NAMALWA (cell line): Measurements from ENCODE around the gene SUGCT.

Source experiments
- DNase-seq: peaks from one replicate; pipeline ENCODE4 v3.0.0-alpha.2; 2015; ENCODE audit warnings: low spot score

Gene SUGCT

DNA sequence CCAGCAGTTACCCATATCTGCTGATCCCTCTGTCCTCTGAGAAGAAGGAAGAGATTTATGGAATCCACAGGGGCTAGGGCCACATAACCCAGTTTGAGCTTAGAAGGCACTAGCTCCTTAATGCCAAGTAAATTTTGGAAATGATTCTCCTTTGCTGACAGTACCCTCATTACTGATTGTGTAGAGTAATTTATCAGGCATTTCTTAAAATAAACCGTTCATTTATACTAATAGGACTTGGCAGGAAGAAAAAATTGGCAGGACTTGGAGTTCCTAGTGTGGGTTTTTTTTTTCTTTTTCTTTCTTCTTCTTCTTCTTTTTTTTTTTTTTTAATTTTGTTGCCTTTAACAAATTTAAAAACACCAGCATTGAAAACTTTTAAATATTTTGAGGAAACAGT lies 645.7 kb downstream of the SUGCT start:
- DNase-seq = no peak

DNA sequence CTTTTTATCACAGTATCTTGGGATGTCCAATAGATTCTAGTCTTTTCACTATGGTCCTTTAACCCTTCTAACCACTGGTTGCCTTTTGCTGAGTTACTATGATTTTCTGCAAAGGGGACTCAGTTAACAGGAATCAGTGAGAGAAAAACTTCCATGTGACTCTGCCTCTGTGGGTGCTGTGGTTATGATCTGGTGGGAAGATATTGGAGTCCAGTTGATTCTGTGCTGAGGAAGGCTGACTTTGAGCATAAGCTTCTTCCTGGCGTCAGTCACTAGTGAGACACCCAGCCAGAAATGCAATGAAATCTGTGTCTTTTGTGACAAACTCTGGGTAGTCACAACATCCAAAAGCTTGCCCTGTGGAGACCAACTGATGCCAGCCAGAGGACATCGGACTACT lies 648.0 kb downstream of the SUGCT start:
- no peak for DNase-seq

DNA sequence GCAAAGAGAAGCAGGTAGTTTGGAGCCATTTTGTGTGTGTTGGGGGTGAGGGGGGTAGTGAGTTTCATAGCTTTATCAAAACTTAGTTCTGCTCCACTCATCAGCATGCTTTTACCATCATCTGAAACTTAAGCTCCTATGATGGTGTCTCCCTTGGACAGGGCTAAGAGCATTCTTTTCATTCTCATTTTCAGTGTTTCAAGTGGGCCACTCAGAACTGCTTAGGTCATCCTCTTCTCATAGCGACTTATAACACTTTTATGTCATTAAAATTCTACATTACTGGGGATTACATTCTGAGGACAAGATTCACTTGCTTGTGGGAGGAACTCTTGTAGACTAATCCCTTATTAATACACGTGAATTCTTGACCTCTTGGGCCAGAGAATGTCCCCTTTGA lies 649.4 kb downstream of the SUGCT start:
- DNase-seq = no peak

DNA sequence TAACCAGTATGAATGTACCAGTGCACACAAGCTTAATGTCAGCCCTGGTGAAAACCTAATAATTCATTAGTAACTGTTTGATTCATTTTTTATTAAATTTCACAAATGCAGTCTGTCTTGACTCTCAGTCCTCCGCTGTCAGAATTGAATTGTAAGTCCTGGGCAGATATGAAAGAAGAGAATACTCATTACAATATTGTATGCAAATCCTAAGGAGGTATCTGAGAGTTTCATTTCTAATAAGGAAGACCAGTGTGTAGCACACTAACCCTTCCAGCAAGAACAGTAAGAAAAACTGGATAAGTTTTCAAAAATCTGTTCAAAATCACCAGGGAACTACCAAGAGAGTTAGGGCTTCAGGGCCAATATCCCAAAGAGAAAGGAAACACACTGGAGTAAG lies 652.1 kb downstream of the SUGCT start:
- DNase-seq = no peak

DNA sequence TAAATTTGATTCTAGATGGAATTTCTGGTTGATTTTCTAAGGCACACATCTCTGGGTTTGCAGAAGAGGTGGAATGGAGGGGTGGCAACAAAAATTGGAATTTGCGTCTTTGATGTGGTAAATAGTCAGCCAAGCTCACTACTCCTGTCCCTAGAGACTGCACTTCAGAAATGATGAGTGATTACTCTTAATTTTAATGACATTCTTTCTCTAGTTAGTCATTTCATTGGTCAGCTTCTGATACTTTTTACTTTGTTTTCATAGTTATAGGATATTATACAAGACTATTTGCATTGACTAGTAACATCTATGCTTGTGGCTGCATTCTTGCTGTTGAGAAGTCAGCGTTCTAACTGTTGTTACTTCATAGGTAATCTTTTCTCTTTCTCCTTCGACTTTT lies 658.3 kb downstream of the SUGCT start:
- DNase-seq = no peak

DNA sequence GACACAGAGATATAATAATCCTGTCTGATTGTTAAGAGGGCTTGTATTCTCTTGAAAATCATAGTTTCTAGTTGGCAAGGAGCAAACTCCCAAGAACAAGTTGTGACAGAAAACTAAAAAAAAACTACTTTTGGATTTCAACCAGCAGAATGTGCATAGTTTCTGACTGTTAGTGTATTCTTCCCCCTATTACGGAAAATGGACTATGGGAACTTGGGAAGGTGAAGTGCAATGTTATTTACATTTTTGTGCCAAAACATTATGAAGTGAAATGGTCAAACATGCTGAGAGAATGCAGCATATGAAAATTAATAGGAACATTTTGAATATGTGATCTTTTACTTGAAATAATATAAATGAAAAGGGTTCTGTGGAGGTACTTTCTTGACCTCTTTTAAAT lies 660.8 kb downstream of the SUGCT start:
- DNase-seq = no peak

DNA sequence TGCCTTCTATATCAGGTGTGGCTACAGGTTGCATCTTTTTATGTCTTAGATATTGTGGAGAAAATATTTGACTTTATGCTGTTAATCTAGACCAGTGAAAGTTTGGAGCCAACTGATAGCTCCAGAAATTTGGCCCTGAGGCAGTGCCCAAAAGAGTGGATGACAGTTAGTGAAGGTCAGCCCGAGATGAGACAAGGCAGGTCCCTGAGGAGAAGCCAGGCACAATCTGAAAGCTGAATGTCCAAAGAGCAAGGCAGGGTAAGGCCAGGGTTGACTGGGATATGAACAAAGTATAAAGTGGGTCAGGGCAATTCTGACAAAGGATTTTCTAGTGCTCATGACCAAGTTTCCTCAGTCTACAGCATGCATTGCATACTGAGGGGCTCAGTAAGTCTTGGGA lies 661.9 kb downstream of the SUGCT start:
- DNase-seq = no peak

DNA sequence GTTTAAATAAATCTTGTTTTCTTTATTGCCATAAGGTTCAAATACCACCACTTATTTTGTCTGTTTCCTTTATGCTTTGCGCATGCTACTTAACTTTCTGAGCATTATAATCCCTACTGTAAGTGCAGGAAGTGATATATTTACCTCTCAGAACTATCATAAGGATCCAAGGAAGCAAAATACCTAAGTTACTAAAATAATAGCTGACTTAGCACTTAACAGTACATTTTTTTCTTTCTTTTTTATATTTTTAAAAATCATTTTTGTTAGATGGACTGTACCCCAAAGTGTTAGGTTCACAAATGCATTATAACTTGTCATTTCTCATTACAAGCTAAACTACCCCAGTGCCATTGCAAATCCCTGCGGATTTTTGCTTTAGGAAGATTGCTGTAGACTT lies 663.8 kb downstream of the SUGCT start:
- DNase-seq = no peak

DNA sequence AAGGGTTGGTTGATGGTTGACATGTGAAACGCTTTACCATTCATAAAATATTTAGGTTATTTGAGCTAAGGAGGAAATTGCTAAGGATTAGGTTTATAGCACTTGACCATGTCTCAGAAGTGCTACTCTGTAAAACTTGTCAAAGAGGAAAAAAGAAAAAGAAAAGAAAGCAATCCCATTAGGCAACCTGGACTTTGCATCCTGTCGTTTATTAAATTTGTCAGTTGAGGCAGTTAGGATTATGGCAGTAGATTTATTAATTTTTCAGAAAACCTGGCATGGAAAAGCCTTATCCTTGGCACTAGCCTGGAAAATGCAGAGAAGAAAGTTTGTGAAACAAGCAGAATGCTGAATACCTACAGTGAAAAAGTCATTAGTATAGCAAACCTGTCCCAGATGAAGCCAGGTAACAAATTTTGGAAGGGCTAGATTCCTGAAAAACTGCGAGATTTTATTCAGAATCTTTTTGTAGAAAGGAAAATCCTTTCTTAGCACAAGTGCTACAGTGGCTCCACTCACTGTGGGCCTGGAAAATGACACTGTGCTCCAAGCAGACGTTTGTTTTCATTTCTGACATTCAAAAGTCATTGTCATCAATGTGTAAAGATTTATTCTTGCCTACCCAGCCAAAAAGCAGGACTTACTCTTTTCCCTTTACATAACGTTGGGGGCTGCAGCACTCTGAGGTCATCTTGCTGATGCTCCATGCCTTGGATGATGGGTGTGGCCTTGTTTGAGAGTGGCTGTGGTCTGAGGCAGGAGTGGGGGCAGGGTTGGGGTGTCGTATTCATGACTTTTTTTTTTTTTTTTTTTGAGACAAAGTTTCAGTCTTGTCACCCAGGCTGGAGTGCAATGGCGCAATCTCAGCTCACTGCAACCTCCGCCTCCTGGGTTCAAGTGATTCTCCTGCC lies 664.9 kb downstream of the SUGCT start:
- DNase-seq = no peak

DNA sequence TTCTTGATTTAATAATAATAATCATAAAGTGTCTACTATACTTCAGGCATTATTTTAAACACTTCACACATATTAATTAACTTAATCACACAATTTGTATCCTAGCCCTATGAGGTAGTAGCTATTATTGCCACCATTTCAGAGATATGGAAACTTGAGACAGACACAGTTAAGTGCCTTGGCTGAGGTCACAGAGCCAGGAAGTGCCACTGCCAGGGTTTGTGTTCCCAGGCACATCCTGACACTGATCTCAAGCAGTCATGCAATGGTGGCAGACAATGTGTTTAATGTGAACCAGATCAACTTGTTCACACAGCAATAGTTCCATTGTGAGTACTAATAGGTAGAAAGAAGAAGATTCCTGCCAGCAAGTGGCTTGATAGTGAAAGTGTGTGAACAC lies 666.0 kb downstream of the SUGCT start:
- no peak for DNase-seq

DNA sequence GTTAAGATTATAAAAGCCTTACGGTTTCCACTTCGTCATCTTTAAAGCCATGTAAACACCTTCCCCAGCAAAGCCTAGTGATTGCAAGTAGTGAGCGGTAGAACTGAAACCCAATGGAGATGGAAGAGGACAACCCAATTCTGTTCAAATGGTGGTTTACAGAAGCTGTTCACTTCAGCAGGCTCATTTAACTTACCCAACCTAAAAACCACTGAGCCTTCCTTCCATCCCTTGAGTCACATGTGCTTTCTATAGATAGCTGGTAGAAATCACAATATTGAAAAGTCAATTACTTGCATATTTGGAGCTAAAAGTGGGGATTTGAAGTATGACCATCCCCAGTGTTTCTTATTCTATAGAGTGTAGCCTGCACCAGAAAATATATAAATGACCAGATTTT lies 667.7 kb downstream of the SUGCT start:
- DNase-seq = no peak

DNA sequence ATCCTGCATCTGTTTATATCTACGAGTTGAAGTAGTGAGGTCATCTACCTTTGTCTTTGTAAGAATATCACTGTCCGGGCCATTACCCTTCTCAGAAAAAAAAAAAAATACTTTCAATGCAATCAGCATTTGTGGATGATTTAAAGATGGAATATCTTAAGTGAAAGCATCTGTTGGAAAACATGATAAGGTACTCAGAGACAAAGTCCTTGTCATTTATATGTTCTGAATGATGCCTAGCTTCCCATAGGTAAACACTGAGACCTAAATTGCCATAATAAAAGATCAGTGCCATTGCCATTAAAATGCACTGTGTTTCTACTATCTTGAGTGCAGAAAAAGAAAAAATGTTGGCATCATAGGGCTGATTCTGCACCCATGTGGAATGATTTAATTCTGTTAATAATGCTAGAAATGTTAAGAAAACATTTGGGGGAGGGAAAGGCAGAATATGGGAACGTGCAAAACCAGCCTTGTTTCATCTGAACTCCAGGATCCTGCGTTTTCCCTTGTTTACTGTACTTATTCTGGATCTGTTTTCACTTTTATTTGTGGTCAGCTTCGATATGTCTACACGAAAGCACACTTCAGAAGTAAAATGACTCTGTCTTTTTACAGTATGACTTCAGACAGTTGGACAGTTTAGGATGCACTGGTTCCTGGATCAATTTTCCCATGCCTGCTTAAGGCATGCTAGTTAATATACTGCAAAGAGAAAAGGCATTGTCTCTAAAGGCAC lies 669.8 kb downstream of the SUGCT start:
- no peak for DNase-seq

DNA sequence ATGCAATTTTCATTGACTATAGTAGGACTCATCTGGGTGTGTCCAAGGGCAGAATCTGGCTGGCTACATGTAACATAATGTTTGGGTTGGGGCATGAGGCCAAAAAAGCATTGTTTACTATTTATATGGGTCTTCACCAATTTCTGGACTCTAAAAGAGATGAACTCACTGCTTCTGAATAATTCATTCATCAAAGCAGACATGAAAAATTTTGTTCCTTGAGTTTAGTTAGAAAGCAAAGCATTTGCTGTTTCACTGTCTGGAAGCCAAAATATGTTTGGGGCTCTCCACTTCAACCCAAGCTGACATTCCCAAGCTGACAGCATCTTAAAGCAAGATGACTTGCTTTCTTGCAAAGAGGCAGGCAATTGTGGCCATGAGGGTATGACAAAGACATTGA lies 670.6 kb downstream of the SUGCT start:
- DNase-seq = no peak

DNA sequence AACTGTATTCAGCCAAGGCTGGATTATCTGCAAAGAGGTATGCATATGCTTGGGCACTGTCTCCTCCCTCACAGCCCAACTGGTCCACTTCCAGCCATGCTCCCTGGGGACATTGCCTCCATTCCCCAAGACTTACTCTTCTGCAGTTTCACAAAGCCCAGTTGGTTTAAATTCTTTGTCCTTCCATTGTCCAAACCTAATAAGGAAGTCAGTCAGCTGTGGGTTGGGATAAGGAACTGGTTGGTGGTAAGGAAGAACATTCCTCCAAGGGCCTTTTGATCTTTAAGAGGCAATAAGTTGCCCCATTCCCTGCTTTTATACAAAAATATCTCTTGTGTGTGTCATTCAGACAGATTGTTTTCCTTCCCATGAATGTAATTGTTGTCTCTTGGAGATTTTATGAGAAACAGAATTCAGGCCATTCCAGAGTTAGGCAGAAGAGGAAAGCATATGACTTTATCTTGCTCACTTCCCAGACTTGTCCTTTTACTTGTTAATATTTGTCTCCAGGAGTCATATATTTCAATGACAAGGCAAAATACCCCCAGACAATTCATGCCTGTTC lies 673.7 kb downstream of the SUGCT start:
- no peak for DNase-seq

DNA sequence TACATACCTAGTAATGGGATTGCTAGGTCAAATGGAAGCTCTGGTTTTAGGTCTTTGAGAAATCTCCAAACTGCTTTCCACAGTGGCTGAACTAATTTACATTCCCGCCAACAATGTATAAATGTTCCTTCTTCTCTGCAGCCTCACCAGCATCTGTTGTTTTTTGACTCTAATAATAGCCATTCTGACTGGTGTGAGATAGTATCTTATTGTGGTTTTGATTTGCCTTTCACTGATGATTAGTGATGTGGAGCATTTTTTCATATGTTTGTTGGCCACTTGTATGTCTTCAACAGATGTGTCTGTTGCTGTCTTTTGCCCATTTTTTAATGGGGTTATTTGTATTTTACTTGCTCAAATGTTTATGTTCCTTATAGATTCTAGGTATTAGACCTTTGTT lies 675.5 kb downstream of the SUGCT start:
- DNase-seq = peak; percentile 89

DNA sequence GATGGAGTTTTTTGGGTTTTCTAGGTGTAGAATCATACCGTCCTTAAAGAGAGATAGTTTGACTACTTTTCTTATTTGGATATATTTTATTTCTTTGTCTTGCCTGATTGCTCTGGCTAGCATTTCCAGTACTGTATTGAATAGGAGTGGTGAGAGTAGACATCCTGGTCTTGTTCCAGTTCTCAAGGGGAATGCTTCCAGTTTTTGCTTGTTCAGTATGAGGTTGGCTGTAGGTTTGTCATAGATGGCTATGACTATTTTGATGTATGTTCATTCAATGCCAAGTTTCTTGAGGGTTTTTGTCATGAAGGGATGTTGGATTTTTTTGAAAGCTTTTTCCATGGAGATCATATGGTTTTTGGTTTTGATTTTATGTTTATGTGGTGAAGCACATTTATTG lies 676.9 kb downstream of the SUGCT start:
- no peak for DNase-seq

DNA sequence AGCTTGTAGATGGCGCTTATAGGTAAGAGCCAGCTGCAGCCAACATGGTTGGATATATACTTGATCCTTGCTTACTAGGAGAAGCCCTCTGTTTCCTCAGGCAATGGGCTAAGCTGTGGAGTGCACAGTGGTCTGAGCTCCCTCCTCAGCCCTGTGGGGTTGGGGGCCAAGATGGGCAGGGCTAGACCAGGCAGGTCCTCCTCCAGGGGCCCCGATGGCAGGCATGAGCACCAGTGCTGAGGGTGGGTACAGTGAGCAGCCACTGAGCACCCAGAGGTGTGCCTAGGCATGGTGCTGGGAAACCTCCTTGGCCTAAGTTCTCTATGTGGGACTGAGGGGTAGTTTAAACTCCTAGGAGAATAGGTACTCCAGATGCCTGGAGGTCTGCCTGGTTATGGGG lies 680.2 kb downstream of the SUGCT start:
- DNase-seq = no peak

DNA sequence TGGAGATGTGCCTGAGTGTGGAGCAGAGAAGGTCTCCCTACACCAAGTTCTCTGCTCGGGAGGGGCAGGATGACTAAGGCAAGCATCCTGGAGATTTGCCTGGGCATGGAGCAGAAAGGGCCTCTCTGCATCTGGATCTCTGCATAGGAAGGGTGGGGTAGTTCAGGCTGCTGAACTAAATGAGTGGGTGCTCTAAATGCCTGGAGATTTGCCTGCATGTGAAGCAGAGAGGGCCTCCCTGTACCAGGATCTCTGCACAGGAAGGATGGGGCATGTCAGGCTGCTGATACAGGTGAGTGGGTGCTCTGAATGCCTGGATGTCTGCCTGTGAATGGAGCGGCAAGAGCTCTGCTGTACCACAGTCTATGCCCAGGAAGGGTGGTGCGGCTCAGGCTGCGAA lies 680.7 kb downstream of the SUGCT start:
- no peak for DNase-seq

DNA sequence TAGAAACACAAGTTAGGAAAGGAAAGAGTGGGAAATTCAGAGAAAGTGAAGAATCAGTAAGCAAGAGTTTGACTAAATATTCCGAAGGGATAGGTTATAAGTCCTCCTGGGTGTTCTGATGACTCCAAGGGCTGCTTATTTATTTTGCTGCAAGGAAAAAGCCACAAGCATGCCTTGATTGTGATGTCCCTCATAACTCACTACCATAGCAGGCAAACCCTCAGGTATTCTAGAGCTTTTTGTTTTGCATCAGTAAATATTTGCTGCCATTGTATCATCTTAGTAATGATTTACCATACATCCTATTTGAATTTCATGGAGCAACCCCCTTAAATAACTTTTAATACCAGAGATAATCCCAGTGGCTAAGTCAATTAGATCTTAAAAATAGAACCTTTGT lies 688.1 kb downstream of the SUGCT start:
- no peak for DNase-seq

DNA sequence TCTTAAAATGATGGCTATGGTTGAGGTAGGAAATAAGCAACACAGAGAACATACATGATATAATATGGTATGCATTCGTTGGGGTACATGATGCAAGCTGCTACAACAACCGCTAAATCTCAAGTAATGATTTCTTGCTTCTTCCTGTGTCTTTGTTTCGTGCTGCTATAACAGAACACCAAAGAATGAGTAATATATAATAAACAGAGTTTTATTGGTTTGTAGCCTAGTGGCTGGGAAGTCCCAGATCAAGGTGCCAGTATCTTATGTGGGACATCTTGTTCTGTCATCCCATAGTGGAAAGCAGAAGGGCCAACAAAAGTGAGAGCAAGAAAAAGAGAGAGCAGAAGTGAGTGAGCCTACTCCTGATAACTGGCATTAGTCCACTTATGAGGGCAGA lies 689.7 kb downstream of the SUGCT start:
- no peak for DNase-seq

DNA sequence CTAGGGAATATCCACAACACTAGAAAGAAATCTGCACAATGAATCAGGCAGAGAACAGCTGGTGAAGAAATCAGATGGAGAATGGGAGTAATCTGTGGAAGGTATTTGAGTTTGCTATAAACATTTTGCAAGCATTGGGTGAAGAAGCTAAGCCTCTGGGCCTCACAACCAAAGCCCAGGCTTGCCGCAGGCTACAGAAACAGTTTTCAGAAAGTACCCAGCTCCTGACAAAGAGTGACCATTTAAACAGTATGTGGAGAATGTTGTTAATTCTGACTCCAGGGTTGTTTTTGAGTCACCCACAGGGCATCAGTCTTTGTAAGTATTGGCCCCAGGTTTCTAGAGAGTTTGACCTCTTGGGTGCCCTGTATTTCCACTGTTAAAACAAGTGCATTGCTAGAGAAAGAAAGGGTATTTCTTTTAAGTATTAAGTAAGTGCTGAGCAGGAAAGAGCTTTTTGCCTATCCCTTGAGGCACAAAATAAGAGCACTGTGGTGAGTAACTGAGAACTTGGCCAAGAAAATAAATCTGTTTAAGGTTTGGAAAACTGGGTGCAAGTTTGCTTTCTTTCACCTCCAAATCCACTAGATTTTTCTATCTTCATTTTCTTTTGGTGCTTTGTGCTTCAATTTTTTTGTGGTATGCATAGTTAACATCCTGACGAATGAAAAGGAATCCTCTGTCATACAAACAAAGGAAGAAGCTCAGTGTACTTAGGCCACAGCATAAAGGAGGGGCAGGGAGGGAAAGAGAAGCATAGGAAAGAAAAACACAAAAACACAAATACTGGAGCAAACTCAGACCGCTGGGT lies 691.8 kb downstream of the SUGCT start:
- DNase-seq = no peak
